NCI-H2029 (cell line): ENCODE results near the gene PRSS27.
"Not testable (repeated sequence)": the region's sequence is repeated elsewhere in the genome, so short reads cannot be mapped to it uniquely, and the experiment has no call there.

Experiments used
- DNase-seq: peaks from one replicate; lab custom pipeline; 2025; lab: John Stamatoyannopoulos, UW

PRSS27 gene

GRCh38 chr16:2724088-2724676 lies 4.2 kb upstream of the PRSS27 start:
- DNase-seq, result no peak

DNA sequence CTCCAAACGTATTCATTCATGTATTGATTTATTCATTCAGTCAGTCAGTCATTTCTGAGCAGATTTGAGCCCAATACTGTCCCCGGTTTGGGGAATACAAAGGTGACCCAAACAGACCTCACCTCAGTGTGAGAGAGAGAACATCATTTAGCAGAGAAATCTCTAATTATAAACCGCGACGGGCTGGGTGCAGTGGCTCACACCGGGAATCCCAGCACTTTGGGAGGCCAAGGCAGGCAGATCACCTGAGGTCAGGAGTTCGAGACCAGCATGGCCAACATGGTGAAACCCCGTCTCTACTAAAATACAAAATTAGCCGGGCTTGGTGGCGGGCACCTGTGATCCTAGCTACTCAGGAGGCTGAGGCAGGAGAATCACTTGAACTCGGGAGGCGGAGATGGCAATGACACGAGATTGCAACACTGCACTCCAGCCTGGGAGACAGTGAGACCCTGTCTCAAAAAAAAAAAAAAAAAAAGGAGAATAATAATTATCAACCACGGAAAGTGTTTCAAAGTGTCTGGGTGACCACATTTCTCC lies 1.7 kb upstream of the PRSS27 start:
- not testable (repeated sequence) for DNase-seq

- DNase-seq, result peak; percentile 65
Measured at GRCh38 chr16:2720719-2721633, 952 bp upstream of the PRSS27 start.

GRCh38 chr16:2719328-2720063 lies 528 bp downstream of the PRSS27 start:
- DNase-seq, result no peak

DNA sequence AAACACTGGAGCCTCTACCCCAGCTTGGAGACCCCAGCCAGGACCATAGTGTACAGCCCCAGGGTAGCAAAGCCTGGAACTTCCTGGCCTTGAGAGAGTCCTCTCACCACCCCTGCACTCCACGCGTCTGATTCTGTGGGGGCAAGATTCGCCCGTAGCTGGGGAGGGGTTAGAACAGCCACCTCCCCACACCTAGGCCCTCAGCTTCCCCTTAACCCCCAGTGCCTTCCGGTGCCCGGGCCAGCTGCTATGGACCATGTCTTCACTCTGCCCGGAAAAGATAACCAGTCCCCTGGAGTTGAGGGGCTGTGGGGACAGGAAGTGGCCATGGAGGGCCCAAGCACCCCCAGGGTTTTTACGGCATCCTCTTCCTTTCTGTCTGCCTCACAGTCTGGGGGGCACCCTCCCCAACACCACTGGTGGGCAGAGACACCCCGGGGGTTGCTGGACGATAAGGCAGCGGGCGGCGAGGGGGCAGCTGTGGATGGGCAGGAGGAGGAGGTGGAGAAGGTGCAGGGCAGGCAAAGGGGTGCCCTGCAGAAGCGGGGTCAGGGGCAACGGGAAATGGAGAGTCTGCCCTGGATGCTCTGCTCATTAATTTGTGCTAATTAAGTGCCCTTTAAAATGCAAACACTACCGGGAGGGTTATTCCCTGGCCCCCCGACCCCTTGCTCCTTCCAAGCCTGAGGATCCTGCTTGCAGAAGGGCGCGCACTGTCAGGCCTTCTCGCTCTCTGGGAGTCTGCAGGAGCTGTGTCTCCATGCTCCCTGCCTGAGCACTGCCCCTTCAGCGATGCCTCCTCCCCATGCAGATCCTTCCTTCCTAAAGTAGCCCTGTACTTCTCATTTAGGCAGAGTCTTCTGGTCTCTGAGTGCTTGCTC lies 2.4 kb downstream of the PRSS27 start:
- DNase-seq, result no peak

- no peak for DNase-seq
Measured at GRCh38 chr16:2716948-2717347, 3.1 kb downstream of the PRSS27 start.

DNA sequence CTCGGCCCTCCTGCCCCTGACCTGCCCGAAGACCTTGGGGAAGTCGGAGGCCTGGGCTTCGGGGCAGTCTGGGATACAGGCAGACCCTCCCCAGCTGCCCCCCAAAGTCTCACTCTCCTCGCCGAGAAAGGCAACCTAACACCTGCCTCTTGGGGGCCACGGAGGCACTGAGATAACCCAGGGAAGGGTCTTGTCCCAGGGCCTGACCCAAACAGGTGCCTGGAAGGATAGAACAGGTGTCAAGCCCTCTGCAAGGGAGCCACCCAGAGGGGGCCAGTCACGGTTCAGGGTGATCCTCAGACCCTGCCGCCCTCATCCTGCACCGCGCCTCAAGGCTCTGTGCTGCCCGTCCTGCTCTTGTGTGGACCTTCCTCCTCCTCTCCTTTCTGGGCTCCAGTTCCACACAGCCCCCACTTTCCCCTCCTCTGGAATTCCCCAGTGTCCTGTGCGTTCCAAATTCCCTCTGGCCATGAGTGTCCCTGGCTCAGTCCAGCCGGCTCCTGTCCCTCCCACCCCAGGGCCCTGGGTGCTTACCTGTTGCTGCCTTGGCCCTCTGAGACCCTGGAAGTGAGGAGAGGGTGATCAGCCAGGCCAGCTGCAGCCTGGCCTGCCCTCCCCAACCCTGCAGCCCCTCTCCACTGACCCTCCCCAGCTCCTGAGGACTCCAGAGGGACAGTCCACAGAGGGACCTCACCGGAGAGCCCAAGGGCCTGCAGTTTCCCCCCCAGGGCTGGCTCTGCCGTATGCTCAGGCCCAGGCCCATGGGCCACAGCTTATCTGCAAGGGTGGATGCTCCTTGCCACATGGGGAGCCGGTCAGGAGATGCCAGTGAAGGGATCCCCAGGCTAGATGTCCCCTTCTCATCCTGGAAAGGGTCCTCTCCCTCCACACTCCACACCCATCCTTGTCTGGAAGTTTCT lies 3.8 kb downstream of the PRSS27 start:
- no peak for DNase-seq

DNA sequence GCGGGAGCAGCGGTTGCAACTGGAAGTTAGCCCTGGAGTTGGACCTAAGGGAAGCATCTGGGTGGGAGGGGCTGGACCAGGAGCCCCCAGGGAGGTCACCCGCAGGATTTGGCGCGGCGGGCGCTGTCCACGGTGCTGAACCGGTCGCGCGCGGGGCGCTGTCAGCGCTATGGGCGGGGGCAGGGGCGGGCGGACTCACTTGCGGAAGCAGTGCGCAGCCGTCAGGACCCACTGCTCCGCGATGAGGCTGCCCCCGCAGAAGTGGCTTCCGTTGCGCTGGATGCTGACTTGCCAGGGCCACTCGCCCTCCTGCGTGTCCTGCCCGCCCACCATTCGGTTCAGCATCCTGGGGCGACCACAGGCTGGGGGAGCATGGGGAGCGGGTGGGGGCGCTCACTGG lies 4.5 kb downstream of the PRSS27 start:
- no peak for DNase-seq

- DNase-seq, result no peak
Measured at GRCh38 chr16:2715064-2715463, 5.0 kb downstream of the PRSS27 start.

- no peak for DNase-seq
Measured at GRCh38 chr16:2713985-2714774, 5.8 kb downstream of the PRSS27 start.

- DNase-seq, result no peak
Measured at GRCh38 chr16:2713523-2713922, 6.5 kb downstream of the PRSS27 start.

GRCh38 chr16:2712546-2712945 lies 7.5 kb downstream of the PRSS27 start:
- DNase-seq, result no peak

DNA sequence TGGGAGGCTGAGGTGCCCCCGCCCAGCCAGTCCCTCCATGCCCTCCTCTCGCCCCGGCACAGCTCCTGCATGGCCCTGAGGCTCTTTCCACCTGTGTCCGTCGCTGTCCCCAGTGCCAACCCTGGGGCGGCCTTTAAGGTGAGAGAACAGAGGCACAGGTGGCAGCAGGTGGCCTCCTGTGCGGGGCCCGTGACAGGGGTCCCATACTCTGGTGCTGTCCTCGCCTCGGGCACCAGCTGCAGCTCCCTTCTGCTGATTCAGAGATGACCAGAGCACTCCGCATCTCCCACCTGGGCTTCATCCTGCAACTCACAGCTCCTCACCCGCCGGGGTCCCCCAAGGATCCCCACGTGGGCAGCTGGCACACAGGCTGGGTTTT lies 8.0 kb downstream of the PRSS27 start:
- DNase-seq, result no peak

GRCh38 chr16:2711370-2712062 lies 8.5 kb downstream of the PRSS27 start:
- no peak for DNase-seq

DNA sequence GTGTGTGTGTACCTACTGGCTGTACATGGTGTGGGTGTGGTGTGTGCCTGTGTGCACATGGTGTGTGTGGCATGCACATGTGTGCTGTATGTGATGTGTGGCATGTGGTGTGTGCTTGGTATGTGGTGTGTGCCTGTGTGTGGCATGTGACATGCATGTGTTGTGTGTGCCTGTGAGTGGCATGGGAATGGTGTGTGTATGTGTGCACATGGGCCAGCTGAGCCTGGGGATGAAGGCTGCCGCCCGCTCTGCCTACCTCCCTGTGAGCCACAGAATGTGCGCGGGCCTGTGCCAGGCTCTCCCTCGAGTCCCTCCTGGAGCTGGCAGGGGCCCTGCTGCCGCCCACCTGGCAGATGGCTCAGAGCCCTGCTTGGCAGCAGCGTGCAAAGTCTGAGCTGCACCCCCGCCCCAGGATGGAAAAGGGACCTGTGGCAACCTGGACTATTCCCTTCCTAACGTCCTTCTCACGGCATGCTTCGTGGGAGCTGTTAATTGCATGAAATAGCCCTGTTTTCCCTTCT lies 9.3 kb downstream of the PRSS27 start:
- no peak for DNase-seq

DNA sequence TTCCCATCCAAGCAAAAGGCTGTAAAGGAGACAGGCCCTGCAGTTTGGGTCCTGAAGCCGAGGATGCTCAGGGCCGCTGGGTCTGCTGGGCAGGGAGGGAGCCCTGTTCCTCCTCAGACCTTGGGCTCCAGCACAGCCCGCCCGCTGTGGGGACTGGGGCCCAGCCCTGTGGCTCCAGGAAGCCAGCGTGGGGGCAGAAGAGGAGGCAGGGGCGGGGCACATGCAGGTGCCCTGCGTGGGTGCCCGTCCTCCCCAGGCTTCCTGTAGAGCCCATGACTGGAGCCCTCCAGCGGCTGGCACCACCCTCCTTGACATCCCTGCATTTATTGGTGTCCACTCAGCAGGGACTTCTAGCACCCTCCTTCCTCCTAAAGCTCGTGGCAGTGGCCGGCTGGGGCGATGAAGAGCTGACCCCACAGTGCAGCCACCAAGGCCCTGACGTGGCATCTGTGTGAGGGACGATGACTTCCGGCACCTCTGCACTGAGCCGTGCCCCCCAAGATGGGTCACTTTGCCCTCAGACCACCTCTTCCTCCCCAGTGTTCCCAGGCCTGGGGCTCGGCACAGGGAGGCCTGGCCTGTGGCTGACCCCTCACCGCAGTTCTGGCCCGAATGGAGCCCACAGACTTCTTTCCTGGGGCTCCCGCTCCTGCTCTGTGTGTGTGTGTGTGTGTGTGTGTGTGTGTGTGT lies 9.9 kb downstream of the PRSS27 start:
- DNase-seq, result no peak

DNA sequence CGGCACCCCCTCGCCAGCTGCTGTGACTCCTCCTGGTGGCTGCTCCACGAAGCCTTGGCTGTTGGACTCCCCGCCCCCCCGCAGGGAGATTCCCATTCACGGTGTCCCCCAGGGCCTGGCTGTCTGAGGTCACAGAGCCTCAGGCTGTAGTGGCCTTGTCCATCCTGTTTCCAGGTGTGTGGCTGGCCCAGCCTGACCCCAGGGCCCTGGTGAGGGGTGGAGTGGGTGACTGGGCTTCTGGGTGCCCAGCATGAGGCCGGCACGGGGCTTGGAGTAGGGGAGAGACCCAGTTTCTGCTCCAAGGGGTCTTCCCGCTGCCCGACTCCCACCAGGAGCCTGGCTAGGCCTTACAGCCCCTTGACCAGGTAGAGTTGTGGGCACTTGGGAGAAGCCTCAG lies 10.4 kb downstream of the PRSS27 start:
- no peak for DNase-seq

DNA sequence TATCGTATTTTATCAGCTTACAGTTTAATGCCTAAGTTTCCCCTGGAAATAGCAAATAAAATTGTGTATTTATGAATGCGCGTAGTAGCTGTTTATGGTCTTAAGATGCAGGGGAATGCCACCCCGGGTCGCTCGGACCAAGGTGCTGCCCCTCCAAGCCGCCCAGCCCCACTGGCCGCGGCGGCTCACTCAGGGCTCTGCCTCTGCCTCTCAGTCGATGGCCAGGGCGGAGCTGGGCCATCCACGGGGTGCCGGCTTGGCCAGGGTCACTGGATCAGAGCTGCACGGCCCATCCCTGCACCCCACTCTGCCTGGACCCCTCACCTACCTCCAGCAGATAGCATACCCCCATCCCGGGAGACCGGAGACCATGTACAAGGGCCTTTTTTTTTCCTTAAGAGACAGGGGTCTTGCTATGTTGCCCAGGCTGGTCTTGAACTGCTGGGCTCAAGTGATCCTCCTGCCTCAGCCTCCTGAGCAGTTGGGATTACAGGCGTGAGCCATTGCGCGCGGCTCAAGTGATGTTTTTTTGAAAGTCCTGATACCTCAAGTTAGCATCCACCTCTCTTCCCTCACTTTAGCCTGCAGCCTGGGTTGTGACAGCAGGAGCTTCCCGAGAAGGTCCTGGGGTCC lies 11.0 kb downstream of the PRSS27 start:
- no peak for DNase-seq
